Lung (tissue), 12 donors: ENCODE data around the gene CCND3. TPM values are rescaled to one million over a fixed set of nuclear protein-coding genes. Genes with fewer than 3 reads are reported as not detected.
"Not testable (repeated sequence)": the region's sequence is repeated elsewhere in the genome, so short reads cannot be mapped to it uniquely, and the experiment has no call there.

Experiments used
- ATAC-seq: fragments of 200-7000 bp; cut with Tn5 transposase; one replicate; pipeline ENCODE4 v1.9.1; 2020; ENCODE audit warnings: moderate number of reproducible peaks; ENCODE audit not compliant: insufficient read depth, low FRiP score
- DNase-seq, 3 donors: peaks; one replicate each; pipeline ENCODE4 v3.0.0-alpha.2; 2013 to 2017
- H3K27ac ChIP-seq, 2 donors: one replicate each; pipeline ENCODE4 v1.5.1; 2013; ENCODE audit warnings: mild to moderate bottlenecking in 2 of 2, moderate library complexity in 2 of 2, control low read depth in 1 of 2, inconsistent platforms in 1 of 2, low read depth in 1 of 2, low read length in 1 of 2
- H3K27me3 ChIP-seq, 3 donors: one replicate each; pipeline ENCODE4 v1.5.1; 2013; ENCODE audit warnings: low read length in 2 of 3; ENCODE audit not compliant: control insufficient read depth in 3 of 3, insufficient read depth in 3 of 3
- H3K36me3 ChIP-seq, 4 donors: one replicate each; pipeline ENCODE4 v1.5.1; 2013; ENCODE audit warnings: low read length in 4 of 4, mild to moderate bottlenecking in 1 of 4, moderate library complexity in 1 of 4; ENCODE audit not compliant: control insufficient read depth in 4 of 4, insufficient read depth in 4 of 4
- H3K4me1 ChIP-seq, 5 donors: one replicate each; pipeline ENCODE4 v1.5.1; 2013; ENCODE audit warnings: low read length in 5 of 5, mild to moderate bottlenecking in 2 of 5, moderate library complexity in 1 of 5; ENCODE audit not compliant: control insufficient read depth in 5 of 5, insufficient read depth in 5 of 5
- H3K4me3 ChIP-seq: one replicate; pipeline ENCODE4 v1.5.1; 2013; ENCODE audit warnings: mild to moderate bottlenecking, control low read depth, moderate library complexity
- H3K9ac ChIP-seq, 2 donors: one replicate each; pipeline ENCODE4 v1.5.1; 2013; ENCODE audit warnings: low read length in 2 of 2, control low read depth in 1 of 2; ENCODE audit not compliant: insufficient read depth in 1 of 2
- H3K9me3 ChIP-seq, 4 donors: one replicate each; pipeline ENCODE4 v1.5.1; 2013; ENCODE audit warnings: low read length in 3 of 4, mild to moderate bottlenecking in 1 of 4, moderate library complexity in 1 of 4; ENCODE audit not compliant: control insufficient read depth in 4 of 4, insufficient read depth in 3 of 4
- CTCF ChIP-seq: IDR thresholded peaks from 2 replicates; pipeline ENCODE4 v1.5.1; 2012; ENCODE audit warnings: mild to moderate bottlenecking; ENCODE audit errors: control extremely low read depth, extremely low read depth
- WGBS, 2 donors: extraction: QIAGEN DNeasy Blood & Tissue Kit; methylation state at CpG; one replicate each; pipeline ENCODE4 v1.1.7; 2013; 5-methylcytosine and 5-hydroxymethylcytosine counted together
- polyA plus RNA-seq, 2 donors: library from polyadenylated mRNA; stranded (reverse); fragments of 200-250 nt; gene quantifications; one replicate each; pipeline ENCODE4 v1.2.1, GENCODE V29; 2013
- total RNA-seq, 2 donors: library from RNA; depleted of rRNA in 1 of 2; stranded (reverse); fragments of >200 nt in 1 of 2; gene quantifications; one replicate each; pipeline ENCODE4 v1.2.1, GENCODE V29; 2014 to 2021
- donor health status: control.
- donor health status: control.
- donor health status: Bipolar disorder and iron deficiency.
- donor health status: healthy.
- donor health status: DM: yes; HTN: yes; CAD: no.

CCND3 gene
- total and polyA plus RNA-seq, 4 donors = 120 to 221 (median 158) TPM

DNA sequence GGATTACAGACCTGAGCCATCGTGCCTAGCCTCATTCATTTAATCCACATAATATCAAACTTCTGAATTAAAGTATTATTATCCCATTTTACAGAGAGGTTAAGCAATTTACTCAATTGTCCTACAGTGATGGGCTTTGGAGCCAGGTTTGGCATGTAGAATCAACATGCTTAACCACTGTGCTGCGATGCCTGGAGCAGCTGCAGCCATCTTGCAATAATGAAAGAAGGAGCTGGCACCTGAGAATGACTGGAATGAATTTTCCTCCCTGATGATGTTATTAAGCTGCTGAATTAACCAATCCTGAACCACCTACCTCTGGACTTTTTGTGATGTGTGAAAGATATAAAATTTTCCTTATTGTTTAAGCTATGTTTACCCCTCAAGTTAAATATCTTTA lies 13.1 kb upstream of the CCND3 start:
- 93 to 94% methylated on average over 2 of the region's 2 CpGs for WGBS, 2 donors
- TF ChIP-seq CTCF = no peak

GRCh38 chr6:41947581-41948220 lies 6.1 kb upstream of the CCND3 start:
- no peak for TF ChIP-seq CTCF
- peak overlapping the region in 1 of 2 donors; percentile 46 for H3K27ac ChIP-seq
- DNase-seq (no peak), ATAC-seq (no peak)
- H3K27me3 ChIP-seq = no peaks in the 10 kb centered on the region
- no peaks in the 10 kb centered on the region for H3K9me3 ChIP-seq
- 77 to 83% methylated on average over 10 of the region's 10 CpGs for WGBS, 2 donors
- H3K4me3 ChIP-seq = no peak overlapping the region
- H3K9ac ChIP-seq = no peak overlapping the region
- H3K4me1 ChIP-seq = peaks cover 0 to 3% (median 0%) of the 10 kb centered on the region in 5 donors
- H3K36me3 ChIP-seq = no peaks in the 10 kb centered on the region

More for the DNA sequence above, 13.1 kb upstream of the CCND3 start:
- H3K4me3 ChIP-seq = no peak overlapping the region
- H3K27me3 ChIP-seq = no peaks in the 10 kb centered on the region
- H3K27ac ChIP-seq = no peak overlapping the region
- peaks cover 0 to 3% (median 0%) of the 10 kb centered on the region in 5 donors for H3K4me1 ChIP-seq
- H3K36me3 ChIP-seq = peaks cover 0 to 2% (median 0%) of the 10 kb centered on the region in 4 donors
- no peak for DNase-seq
- no peak for ATAC-seq
- H3K9me3 ChIP-seq = no peaks in the 10 kb centered on the region
- H3K9ac ChIP-seq = no peak overlapping the region

DNA sequence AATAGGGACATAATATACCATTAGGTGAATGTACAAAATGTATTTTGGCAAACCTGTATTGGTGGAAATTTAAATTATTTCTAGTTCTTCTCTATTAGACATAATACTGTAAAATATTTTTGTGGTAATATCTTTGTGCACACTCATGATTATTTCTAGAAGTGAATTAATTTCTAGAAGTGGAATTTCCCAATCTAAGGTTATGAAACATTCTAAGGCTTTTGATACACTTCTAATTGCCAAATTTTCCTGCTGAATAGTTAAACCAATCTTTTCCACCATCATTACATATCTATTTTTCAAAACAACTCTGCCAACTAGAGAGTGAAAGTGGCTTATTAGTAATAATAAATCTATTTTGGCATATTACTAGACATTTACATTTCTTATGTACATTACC lies 1.8 kb upstream of the CCND3 start:
- Histone ChIP-seq H3K4me3 (no peak overlapping the region), H3K36me3 (peaks cover 0 to 3% (median 0%) of the 10 kb centered on the region in 4 donors), H3K27ac (no peak overlapping the region), H3K4me1 (peaks cover 13 to 30% (median 23%) of the 10 kb centered on the region in 5 donors), H3K9ac (no peak overlapping the region), H3K27me3 (no peaks in the 10 kb centered on the region), H3K9me3 (no peaks in the 10 kb centered on the region)
- no peak for TF ChIP-seq CTCF
- ATAC-seq (no peak), DNase-seq (no peak)

GRCh38 chr6:41942882-41943281 lies 1.3 kb upstream of the CCND3 start:
- 93% methylated on average over 14 of the region's 14 CpGs for WGBS, 2 donors

More at GRCh38 chr6:41942882-41943281, 1.3 kb upstream of the CCND3 start:
- DNase-seq, H3K27me3 ChIP-seq, ATAC-seq, H3K36me3 ChIP-seq, H3K27ac ChIP-seq, H3K4me3 ChIP-seq, H3K9ac ChIP-seq, H3K9me3 ChIP-seq: not testable (repeated sequence)
- peaks cover 14 to 35% (median 26%) of the 10 kb centered on the region in 5 donors for H3K4me1 ChIP-seq
